HG02623 (cell line): Measurements from ENCODE around the gene CASKIN1.

Source experiments
- ATAC-seq: cut with Tn5 transposase; IDR thresholded peaks from one replicate; pipeline ENCODE4 v1.9.1; 2021; ENCODE audit warnings: moderate library complexity; ENCODE audit not compliant: unreplicated experiment

The CASKIN1 gene

DNA sequence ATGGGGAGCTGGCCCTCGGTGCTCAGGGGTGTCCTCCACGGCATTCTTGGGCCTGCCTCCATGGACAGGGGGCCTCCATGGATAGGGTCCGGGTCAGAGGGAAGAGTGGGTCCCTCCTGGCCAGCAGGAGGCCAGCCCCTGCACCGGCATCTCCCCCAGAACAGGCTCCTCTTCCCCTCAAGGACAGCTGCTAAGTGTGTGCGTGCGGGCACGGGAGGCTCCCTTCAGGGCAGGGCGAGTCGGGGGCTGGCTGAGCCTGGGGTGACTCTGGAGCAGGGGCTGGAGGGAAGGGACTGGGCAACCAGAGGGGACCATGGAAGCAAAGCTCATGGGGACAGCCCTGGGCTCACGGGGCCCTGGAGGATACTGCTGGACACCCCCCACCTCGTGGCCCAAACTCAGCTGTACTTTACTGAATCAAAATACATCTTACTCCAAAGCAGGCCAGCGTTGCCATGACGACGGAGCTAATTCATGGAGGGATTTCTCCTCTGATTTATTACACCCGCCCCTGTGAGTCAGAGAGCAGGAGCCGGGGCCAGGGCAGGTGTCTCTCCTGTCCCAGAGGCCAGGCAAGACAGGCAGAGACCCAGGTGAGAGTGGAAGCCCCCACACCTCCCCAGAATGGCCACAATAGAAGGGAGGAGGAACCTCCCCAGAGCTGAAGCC lies 2.1 kb downstream of the CASKIN1 start:
- no peak for ATAC-seq

DNA sequence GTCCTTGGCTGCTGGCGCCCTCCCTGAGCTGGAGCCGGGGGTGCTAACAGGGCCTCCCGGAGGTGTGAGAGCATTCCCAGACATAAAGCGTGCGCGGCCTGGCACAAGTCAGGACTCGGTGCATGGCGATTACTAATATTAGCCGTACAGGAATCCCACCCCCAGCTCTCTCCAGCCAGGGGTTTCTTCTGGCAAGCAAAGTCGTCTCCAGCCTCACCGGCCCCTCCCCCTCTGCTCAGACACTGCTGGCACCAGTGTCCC lies 5.0 kb downstream of the CASKIN1 start:
- ATAC-seq = no peak

DNA sequence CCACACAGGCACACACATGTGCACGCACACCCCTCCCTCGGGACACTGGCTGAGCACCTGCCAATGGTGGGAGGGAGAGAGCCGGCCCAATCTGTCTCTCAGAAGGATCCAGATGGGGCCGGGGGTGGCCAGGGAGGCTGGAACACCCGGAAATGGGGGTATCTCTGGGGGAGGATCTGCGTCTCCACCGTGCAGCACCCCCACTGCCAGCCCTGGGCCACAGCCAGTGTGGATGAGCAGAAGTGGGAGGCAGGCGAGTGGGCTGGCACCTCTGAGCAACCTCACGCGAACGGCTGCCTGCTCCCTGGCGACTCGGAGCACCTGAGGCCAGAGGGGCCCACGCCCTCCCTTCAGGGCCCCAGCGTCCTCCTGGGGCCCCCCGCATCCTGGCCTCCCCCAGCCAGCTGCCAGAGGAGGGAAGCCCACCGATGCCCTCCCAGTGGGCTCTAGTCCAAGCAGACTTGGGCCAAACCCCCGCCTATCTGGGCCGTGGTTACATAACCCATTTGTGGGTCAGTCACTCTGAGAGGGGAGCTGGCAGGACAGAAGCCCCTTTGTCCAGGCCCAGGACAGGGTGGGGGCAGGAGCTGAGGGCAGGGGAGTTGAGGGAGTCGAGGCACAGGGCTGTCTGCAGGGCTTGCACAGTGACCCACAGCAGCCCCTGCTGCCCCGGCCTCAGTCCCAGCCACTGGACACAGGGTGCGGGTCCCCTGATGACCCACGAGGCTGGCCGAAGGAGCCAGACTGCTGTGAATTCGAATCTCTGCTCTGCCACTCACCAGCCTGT lies 5.6 kb downstream of the CASKIN1 start:
- ATAC-seq = no peak

DNA sequence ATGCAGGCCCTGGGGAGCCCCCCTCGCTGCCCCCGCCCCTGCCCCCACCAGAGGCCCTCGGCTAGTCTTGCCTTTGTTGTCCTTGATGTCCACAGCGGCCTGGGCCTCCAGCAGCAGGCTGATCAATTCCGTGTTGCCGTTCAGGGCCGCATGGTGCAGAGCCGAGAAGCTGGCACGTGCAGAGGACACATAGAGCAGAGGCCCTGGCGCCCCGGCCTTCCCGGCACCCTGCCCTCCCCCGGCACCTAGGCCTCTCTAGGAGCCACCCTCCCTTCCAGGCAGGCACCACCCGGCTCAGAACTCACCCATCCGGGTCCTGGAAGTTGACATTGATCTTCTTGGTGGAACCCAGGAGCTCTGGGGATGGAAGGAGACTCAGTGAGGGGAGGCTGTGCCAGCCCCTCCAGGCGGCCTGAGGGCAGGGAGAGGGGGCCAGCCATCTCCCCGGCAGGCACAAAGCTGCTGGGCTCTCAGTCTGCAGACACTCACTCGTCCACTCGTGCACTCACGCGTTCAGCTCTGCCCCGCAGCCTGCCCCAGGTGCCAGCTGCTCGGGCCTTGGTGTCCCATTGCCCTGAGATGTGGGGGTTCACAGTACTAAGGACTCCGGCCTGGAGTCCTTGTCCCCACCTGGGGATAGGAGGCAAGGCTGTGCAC lies 6.3 kb downstream of the CASKIN1 start:
- ATAC-seq = no peak

DNA sequence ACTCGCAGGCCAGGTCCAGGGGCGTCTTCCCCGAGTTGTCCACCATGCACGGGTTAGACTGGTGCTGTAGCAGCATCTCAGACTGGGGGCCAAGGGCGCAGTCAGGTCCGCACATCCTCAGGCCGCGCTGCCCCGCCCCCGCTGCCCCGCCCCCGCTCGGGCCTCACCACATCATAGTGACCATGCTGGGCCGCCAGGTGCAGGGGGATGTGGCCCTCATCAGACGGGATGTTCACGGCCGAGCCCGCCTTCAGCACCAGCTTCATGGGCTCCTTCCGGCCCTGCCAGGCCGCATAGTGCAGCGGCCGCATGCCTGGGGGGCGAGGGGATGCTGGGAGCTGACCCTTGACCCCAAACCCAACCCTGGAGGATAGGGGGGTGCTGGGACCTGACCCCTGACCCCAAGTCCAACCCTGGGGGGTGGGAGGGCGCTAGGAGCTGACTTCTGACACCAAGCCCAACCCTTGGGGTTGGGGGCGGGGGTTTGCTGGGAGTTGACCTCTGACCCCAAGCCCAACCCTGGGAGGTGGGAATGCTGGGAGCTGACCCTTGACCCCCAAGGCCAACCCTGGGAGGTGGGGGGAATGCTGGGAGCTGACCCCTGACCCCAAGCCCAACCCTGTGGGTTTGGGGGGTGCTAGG lies 7.0 kb downstream of the CASKIN1 start:
- no peak for ATAC-seq

DNA sequence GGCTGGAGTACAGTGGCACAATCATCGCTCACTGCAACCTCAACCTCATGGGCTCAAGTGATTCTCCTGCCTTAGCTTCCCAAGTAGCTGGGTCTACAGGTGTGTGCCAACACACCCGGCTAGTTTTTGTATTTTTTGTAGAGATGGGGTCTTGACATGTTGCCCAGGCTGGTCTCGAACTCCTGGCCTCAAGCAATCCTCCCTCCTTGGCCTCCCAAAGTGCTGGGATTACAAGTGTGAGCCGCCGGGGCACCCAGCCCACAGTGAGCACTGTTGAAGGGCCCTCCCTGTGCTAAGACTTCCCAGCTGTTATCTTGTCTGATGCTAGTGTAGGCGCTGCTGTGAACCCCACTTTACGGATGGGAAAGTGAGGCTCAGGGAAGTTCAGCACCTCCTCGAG lies 8.0 kb downstream of the CASKIN1 start:
- ATAC-seq = no peak

DNA sequence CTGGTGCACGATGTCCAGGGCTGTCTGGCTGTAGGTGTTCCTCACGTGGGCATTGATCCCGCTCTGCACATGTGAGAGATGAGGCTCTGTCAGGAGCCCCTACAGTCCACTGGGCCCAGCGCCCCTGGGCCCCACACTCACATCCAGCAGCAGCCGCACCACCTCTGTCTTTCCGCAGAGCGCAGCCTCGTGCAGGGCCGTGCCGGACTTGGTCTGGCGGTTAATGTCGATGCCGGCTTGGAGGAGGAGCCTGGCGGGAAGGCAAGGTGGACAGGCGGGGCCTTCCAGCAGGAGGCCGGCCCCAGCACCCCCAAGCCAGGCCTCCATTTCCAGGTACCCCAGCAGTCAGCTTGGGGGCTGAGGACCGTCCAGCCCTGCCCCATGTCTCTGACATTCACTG lies 9.2 kb downstream of the CASKIN1 start:
- ATAC-seq = no peak

DNA sequence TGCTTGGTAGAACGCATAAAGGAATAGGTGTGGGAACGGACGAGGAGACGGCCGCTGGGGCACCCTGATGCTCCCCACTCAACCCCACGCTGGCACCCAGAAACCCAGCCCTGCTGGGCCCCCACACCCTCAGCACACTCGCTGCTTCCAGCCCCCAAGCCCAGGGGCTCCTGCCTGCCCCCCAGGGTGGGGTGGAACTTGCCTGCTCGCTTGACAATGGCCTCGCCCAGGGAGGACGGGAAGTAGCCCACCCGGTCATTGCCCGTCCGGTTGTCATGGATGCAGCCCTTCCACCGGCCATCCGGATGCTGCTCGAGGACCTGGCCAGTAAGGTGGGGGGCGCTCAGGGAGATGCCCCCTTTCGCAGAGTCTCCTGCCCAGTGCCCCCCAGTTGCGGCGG lies 9.9 kb downstream of the CASKIN1 start:
- no peak for ATAC-seq

DNA sequence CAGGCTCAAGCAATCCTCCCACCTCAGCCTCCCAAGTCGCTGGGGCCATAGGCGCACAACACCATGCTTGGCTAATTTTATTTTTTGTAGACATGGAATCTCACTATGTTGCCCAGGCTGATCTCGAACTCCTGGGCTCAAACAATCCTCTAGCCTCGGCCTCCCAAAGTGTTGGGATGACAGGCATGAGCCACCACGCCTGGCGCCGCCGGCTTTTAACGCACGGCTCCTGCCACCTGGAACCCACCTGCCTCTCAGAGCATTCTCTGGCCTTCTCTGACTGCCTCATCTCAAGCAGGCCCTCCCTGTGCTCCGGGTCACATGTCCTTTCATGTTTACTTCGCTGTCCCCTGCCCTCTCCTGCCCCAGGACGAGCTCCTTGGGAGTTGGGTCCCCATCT lies 10.3 kb downstream of the CASKIN1 start:
- no peak for ATAC-seq

DNA sequence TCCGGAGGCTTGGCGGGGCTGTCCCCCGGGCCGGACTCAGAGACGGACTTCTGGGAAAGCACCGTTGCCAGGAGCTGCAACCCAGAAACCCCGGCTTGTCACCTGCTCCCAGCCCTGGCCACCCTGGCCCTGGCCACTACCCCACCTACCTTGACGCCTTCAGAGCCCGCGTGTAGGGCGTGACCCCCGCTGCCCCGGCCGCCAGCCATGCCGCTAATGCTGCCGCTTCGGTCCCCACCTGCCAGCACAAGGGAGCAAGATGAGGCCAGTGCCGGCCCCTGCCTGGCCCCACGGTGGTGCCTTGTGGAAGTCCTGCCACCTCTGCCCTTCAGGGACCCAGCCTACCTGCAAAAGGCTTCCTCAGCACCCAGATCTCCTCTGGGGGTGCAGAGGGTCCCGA lies 11.4 kb downstream of the CASKIN1 start:
- no peak for ATAC-seq

DNA sequence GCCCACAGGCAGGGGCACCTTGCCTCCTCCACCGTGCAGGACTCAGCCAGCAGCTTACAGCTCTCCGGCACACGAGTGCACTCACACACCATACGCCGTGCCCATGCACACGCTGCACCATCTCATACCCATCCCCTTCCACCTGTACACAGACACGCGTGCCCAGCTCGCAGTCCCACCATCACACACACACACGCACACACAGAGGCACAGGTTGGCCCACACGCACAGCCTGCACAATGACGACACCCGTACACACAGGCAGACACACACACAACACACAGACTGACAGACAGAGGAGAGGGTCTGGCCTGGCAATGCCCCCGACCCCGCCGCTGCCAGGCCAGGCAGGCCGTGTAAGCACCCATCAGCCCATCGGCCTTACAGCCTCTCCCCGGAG lies 12.1 kb downstream of the CASKIN1 start:
- ATAC-seq = no peak

DNA sequence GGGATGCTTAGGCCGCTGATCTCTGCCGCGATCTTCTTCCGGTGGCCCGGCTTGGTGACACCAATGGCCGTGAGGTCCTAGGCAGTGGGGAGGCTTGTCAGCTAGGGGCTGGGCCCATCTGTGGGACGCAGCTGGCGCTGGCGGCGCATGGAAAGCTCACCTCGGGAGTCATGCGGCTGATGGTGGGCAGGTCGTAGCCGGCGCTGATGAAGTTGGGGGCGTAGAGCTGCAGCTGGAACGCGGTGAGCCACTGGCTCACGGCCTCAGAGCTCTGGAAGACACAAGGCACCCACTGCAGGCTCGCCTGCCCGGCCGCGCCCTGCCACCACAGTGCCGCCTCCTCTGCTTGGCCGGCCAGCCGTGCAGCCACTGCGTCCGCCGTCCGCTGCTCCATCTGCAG lies 12.7 kb downstream of the CASKIN1 start:
- no peak for ATAC-seq

DNA sequence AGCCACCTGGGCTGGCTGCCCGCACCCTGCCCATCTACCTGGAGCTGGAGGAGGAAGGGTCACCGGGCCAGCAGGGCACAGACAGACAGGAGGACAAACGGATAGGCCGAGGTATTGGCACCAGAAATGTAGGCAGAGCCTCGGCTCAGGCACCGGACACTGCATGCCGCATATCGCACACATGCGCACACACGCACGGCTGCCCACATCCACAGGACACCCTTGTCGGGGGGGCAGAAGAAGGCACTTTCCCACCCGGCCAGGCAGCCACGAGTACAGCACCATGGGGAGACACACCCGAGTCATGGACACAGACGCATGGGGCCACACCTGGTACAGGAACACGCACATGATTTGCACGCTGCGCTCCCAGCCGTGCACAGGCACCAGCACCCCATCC lies 14.5 kb downstream of the CASKIN1 start:
- ATAC-seq = no peak

DNA sequence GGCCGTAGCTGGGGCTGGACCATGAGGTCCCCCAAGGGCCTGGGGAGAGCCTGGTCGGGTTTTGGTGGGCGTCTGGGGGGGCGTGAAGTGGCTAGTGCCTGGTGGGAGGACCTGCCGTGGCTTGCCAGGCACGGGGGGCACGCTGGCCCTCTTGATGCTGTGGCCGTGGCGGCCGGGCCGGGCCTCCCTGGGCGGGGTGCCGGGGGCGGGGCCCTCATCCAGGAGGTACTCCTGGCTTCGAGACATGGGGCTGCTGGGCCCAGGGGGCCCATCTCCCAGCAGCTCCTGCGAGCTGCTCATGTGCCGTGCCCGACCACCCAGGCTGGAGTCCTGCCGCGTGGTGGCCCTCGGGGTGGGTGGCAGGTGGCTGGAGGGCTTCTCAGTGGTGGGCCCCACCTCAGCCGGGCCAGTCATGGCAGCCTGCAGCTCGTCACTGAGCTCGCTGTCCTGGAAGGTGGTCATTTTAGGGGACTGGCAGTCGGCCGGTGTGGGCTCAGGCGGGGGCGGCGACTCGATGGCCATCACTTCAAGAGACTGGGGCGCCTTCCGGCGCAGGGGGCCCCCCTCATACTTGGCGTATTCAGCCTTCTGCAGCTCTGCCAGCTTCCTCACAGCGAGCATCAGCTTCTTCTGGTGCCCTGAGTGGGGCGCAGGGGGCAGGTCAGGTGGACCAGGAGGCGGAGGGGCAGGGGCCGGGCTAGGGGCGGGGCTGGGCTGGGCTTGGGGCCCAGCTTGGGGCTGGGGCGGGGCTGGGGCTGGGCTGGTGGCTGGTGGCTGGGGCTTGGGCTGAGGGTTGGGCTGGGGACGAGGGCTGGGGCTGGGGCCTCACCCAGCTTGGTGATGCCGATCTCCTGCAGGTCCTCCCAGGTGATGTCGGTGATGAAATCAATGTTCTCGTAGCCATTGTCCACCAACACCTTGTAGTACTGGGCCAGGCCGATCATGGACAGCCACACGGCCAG lies 15.2 kb downstream of the CASKIN1 start:
- no peak for ATAC-seq

DNA sequence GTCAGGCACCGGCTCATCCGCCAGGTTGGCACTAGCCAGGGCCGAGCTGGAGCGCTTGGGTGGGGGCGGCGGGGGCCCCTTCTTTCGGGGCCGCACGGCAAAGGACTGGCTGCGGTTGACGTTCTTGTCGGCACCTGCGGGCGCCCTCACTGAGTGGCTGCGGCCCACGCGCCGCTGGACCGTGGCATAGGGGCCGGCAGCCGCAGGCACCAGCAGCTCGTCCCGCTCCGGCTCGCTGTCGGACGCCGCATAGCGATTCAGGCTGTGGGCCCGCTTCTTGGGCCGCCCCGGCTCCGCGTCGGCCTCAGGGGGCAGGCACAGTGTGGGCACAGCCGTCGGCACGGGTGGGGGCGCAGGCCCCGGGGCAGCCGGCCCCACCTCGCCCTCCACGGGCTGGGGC lies 15.9 kb downstream of the CASKIN1 start:
- no peak for ATAC-seq

DNA sequence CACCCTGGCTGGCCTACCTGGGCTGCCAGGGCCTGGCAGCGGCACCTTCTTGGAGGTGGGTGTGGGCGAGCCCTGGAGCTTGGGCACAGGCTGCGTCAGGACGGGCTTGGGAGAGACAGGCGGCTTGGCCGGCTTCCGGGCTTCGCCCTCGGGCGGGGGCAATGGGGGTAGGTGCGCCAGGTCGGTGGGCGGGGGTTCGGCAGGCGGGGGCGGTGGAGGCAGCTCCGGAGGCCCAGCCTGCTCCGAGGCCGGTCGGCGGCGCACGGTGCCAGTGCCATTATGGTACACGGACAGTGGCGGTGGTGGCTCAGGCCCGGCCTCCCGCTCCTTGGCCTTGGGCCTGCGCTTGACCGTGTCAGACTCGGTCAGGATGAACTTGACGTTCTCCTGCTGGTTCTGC lies 16.8 kb downstream of the CASKIN1 start:
- ATAC-seq = no peak

DNA sequence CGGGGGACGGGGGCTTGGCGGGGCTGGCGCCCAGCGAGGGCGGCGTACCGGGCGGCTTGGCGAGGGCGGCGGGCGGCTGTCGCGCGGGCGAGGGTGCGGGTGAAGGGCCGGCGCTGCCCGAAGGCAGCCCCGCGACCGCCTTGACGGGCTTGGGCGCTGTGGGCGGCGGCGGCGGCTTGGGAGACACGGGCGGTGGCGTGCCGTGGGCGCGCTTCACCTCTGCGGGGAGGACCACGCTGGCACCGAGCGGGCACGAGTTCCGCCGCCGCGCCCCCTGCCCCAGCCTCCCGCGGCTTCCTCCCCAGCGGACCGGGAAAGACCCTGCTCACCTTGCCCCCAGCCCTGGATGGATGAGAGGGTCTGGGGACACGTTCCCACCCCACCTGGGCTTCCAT lies 17.3 kb downstream of the CASKIN1 start:
- no peak for ATAC-seq

DNA sequence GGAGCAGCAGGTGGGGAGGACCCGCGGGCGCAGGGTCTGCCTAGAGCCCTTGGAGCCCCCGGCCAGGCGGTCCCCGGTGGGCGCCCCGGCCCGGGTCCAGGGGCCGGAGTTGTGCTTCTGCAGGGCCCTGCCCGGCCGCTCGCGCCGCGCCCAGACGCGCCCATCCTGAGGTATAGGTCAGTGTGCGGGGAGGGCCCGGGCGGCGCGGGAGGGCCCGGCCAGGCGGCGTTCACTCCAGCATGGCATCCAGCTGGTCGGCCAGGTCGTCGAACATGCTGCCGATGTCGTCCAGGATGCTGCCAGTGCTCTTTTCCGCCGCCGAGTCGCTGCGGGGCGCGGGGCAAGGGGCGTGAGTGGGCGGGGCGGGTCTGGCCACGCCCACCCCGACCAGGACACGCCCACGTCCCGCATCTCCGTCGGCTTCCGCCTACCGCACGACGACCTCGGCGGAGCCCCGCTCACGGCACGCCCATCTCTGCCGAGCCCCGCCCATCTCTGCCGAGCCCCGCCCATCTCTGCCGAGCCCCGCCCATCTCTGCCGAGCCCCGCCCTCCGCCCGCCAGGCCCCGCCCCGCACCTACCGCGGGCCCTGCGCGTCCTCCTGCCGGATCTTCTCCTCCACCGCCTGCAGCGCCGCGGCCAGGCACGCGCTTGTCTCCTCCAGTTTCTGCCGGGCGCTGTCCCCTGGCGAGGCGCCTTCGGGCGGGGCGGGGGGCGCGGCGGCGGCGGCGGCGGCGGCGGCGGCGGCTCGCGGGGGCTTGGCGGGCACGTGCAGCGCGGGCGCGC lies 17.9 kb downstream of the CASKIN1 start:
- ATAC-seq = no peak

DNA sequence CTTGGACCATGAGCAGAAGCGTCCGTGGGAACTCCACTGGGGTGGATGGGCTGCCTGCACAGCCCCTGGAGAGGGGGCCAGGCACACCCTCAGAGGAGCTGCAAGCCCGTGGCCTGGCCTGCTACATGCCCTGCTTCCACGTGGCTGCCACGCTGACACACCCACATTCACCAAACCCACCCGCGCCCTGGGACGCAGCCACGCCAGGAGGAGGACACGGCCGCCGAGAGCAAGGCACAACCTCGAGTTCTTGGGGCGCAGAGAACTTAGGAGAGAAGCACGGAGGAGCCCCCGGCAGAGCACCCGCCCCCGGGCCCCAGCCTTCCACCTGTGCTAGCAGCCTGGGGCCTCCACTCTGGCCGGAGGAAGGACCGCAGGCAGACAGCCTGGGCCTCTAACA lies 18.8 kb downstream of the CASKIN1 start:
- ATAC-seq = no peak

DNA sequence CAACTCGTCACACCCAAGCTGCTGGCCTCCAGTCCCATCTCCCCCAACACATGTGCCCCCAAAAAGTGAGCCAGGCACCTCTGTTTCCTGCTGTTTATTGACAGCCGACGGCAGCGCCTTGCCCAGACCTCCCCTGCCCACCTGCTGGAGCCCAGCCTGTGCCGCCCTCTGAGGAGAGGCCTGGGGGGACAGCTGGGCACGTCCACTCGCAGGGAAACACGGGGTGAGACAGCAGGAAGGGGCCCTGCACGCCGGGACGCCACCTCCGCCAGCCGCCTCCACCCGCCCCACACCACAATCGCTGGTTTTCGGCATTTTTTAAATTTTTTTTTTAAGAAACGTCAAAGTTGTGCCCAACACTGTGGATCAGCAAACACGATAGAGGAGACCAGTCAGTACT lies 19.3 kb downstream of the CASKIN1 start:
- ATAC-seq = no peak
